Transverse colon (tissue), 4 donors: ENCODE data around the gene PHACTR3.

ENCODE experiments used
- POLR2A ChIP-seq: fragments of 450-650 bp; IDR thresholded peaks from one replicate; pipeline ENCODE4 v1.6.1; 2016; ENCODE audit warnings: antibody characterized with exemption, mild to moderate bottlenecking, moderate library complexity
- POLR2AphosphoS5 ChIP-seq, 3 donors: sonication (generic); formaldehyde crosslinking; IDR thresholded peaks; one replicate each; pipeline ENCODE4 v1.6.1; 2016; ENCODE audit warnings: antibody characterized with exemption in 3 of 3
- TF ChIP-seq, protein P1 (sequence below), 5 experiments: fragments of 200-600 bp in 3 of 5; fragments of 450-650 bp in 2 of 5; sonication (generic) in 3 of 5; IDR thresholded peaks; 1 replicate in 2 of 5; 2 replicates in 3 of 5; pipeline ENCODE4 v1.5.1; 2016 to 2017; ENCODE audit warnings: antibody characterized with exemption in 5 of 5, inconsistent platforms in 3 of 5, mild to moderate bottlenecking in 2 of 5, moderate library complexity in 1 of 5

DNA sequence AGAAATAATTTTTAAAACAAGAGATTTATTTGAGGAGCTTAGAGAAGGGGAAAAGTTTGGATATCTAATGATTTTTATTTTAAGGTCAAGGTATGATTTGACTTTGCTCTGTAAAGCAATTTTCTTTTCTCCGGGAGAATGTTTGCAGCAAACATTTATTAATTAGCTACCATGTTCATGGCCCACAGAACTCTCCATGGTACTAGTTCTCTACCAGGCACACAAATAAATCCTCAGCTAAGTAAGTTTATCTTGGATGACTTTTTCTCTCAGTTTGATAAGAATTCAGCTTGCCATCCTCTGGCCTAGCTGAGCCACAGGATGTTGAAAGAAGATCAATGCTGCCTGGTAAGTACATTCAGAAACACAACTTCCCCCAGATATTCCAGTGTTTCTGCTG is 94.3 kb downstream of the PHACTR3 start:
- TF ChIP-seq, protein P1, sequence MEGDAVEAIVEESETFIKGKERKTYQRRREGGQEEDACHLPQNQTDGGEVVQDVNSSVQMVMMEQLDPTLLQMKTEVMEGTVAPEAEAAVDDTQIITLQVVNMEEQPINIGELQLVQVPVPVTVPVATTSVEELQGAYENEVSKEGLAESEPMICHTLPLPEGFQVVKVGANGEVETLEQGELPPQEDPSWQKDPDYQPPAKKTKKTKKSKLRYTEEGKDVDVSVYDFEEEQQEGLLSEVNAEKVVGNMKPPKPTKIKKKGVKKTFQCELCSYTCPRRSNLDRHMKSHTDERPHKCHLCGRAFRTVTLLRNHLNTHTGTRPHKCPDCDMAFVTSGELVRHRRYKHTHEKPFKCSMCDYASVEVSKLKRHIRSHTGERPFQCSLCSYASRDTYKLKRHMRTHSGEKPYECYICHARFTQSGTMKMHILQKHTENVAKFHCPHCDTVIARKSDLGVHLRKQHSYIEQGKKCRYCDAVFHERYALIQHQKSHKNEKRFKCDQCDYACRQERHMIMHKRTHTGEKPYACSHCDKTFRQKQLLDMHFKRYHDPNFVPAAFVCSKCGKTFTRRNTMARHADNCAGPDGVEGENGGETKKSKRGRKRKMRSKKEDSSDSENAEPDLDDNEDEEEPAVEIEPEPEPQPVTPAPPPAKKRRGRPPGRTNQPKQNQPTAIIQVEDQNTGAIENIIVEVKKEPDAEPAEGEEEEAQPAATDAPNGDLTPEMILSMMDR (IDR thresholded peaks at IDR 0.05): no peak
- TF ChIP-seq POLR2AphosphoS5 (IDR thresholded peaks at IDR 0.05): no peak
- no peak for TF ChIP-seq POLR2A
